Heart right ventricle (tissue), 16 donors: ENCODE data around the gene SIGLEC10. TPM values are rescaled to one million over a fixed set of nuclear protein-coding genes. Genes with fewer than 3 reads are reported as not detected.

Source experiments
- ATAC-seq, 8 donors: fragments of 200-7000 bp; cut with Tn5 transposase; one replicate each; pipeline ENCODE4 v1.9.1; 2020; ENCODE audit warnings: mild to moderate bottlenecking in 8 of 8, moderate library complexity in 8 of 8, moderate number of reproducible peaks in 1 of 8
- DNase-seq, 2 donors: peaks; one replicate each; pipeline ENCODE4 v3.0.0-alpha.2; 2020
- H3K27ac ChIP-seq, 10 donors: fragments of 200-600 bp; sonication (generic) in 2 of 10; one replicate each; pipeline versions ENCODE4 v1.5.0 to v1.8.0; 2020 to 2022; ENCODE audit warnings: mild to moderate bottlenecking in 3 of 10
- H3K27me3 ChIP-seq, 7 donors: fragments of 200-600 bp; one replicate each; pipeline ENCODE4 v1.8.0; 2021 to 2022; ENCODE audit warnings: mild to moderate bottlenecking in 2 of 7
- H3K36me3 ChIP-seq, 9 donors: fragments of 200-600 bp; sonication (generic) in 1 of 9; one replicate each; pipeline versions ENCODE4 v1.5.0 to v1.8.0; 2020 to 2022; ENCODE audit warnings: mild to moderate bottlenecking in 2 of 9
- H3K4me1 ChIP-seq, 9 donors: fragments of 200-600 bp; sonication (generic) in 1 of 9; one replicate each; pipeline versions ENCODE4 v1.5.0 to v1.8.0; 2020 to 2022; ENCODE audit warnings: mild to moderate bottlenecking in 4 of 9
- H3K4me3 ChIP-seq, 10 donors: fragments of 200-600 bp; sonication (generic) in 2 of 10; one replicate each; pipeline versions ENCODE4 v1.5.0 to v1.8.0; 2020 to 2022; ENCODE audit warnings: mild to moderate bottlenecking in 7 of 10, moderate library complexity in 2 of 10
- H3K9me3 ChIP-seq, 11 donors: fragments of 200-600 bp in 10 of 11; sonication (generic) in 2 of 11; one replicate each; pipeline versions ENCODE4 v1.5.0 to v1.8.0; 2013 to 2022; ENCODE audit warnings: mild to moderate bottlenecking in 2 of 11, control low read depth in 1 of 11, moderate library complexity in 1 of 11
- CTCF ChIP-seq, 9 donors: fragments of 200-600 bp; sonication (generic) in 2 of 9; IDR thresholded peaks; one replicate each; pipeline versions ENCODE4 v1.5.0 to v1.8.0; 2021 to 2022; ENCODE audit warnings: antibody characterized with exemption in 9 of 9, mild to moderate bottlenecking in 5 of 9, moderate library complexity in 1 of 9
- whole genome bisulfite sequencing, 2 donors: extraction: QIAGEN DNeasy Blood & Tissue Kit; methylation state at CpG; one replicate each; pipeline ENCODE4 v1.1.7; 2013; ENCODE audit warnings: inconsistent platforms in 1 of 2; 5-methylcytosine and 5-hydroxymethylcytosine counted together
- intact Hi-C, 10 donors: fragments of 100-400 bp; cut with DNase I; formaldehyde crosslinking; loops; one replicate each; pipeline versions ENCODE4 v1.11.1 to v1.14.2; 2022
- polyA plus RNA-seq, 2 donors: library from polyadenylated mRNA; stranded (reverse); fragments of 200-250 nt; gene quantifications; one replicate each; pipeline ENCODE4 v1.2.3, GENCODE V29; 2013
- total RNA-seq, 10 donors: library from RNA; stranded (reverse); fragmentation: NEBNext Ultra II Directional in 3 of 10; extraction: Animal tissue kit (Norgen Biotek cat#: 25700) in 3 of 10; gene quantifications; one replicate each; pipeline versions ENCODE4 v1.2.1 to v1.2.4, GENCODE V29; 2021 to 2023
- donor health status: Arrhythmogenic right ventricular cardiomyopathy.
- donor health status: ischemic (EF 13 %, LVEDD 7.1; RV severe dilation, severe dysfunction).
- donor health status: healthy with polysubstance abuse.
- donor health status: DM: no; HTN: yes; CAD: no.
- donor health status: DM: no; HTN: no; CAD: no.
- donor health status: ischemic (EF 25% LVEDD 6.9; RV normal size, moderate dysfunction).
- donor health status: ischemic (EF 25% LVEDD 5.7; RV mildly dilated, moderate dysfunction).
- donor health status: healthy.
- donor health status: DM: yes; HTN: yes; CAD: no.
- donor health status: Ischemic cardiomyopathy.
- donor health status: ischemic (EF 35%, LVEDD 5.7; RV mildly dilated, moderate dysfunction).
- donor health status: nonischemic (EF 11% LVEDD 7.7; RV severe dilation, severe dysfunction).
- donor health status: DM: yes; HTN: yes; CAD: no.
- donor health status: PGD.
- donor health status: ischemic (EF 29% LVEDD 5.4; RV normal size, mild dysfunction).
- donor health status: nonischemic (EF 23%, LVEDD 6.1; RV moderate dilation, normal function).

SIGLEC10 gene
- total and polyA plus RNA-seq, 12 donors: 0.17 to 4.2 (median 0.82) TPM

GRCh38 chr19:51387924-51388389 lies 29.5 kb downstream of the SIGLEC10 start, which contains the start of gene LIM2:
Gene LIM2 (minus strand): TSS chr19:51387974. CDS start chr19:51387443, 531 bp downstream.
- Histone ChIP-seq H3K9me3 (no peaks in the 10 kb centered on the region), H3K4me3 (peak within 1 kb of the TSS in 1 of 10 donors; percentile 22), H3K27ac (peak within 1 kb of the TSS in 1 of 10 donors; percentile 58), H3K36me3 (no peaks in the 10 kb centered on the region), H3K27me3 (peaks cover 0 to 9% (median 0%) of the 10 kb centered on the region in 7 donors), H3K4me1 (no peaks in the 10 kb centered on the region)
- intact Hi-C loops: no loop called here
- 85 to 88% methylated on average over 14 to 15 of the region's 15 CpGs for WGBS, 2 donors
- no peak for TF ChIP-seq CTCF (IDR thresholded peaks at IDR 0.05)
- ATAC-seq (no peak), DNase-seq (no peak)

GRCh38 chr19:51386882-51387520 lies 30.4 kb downstream of the SIGLEC10 start:
- ATAC-seq (peak in 1 of 8 donors; percentile 11), DNase-seq (no peak)
- Histone ChIP-seq H3K4me1 (no peaks in the 10 kb centered on the region), H3K4me3 (peak overlapping the region in 1 of 10 donors; percentile 22), H3K9me3 (no peaks in the 10 kb centered on the region), H3K27ac (peak overlapping the region in 1 of 10 donors; percentile 58), H3K27me3 (peaks cover 0 to 9% (median 0%) of the 10 kb centered on the region in 7 donors), H3K36me3 (no peaks in the 10 kb centered on the region)
- intact Hi-C loops: no loop called here
- no peak for TF ChIP-seq CTCF (IDR thresholded peaks at IDR 0.05)
- WGBS, 2 donors: 90 to 92% methylated on average over 14 of the region's 14 CpGs

- Histone ChIP-seq H3K27me3 (no peaks in the 10 kb centered on the region), H3K4me1 (no peaks in the 10 kb centered on the region), H3K27ac (no peak overlapping the region), H3K36me3 (no peaks in the 10 kb centered on the region), H3K4me3 (no peak overlapping the region), H3K9me3 (peaks cover 0 to 8% (median 0%) of the 10 kb centered on the region in 11 donors)
- no peak for TF ChIP-seq CTCF (IDR thresholded peaks at IDR 0.05)
- intact Hi-C loops: no loop called here
- ATAC-seq (no peak), DNase-seq (no peak)
- WGBS, 2 donors: 96 to 99% methylated on average over 4 of the region's 4 CpGs
Observed at GRCh38 chr19:51382004-51382403, 35.4 kb downstream of the SIGLEC10 start.

GRCh38 chr19:51380379-51380778 lies 37.1 kb downstream of the SIGLEC10 start:
- DNase-seq: no peak
- Histone ChIP-seq H3K4me3 (no peak overlapping the region), H3K27ac (no peak overlapping the region), H3K36me3 (no peaks in the 10 kb centered on the region), H3K27me3 (no peaks in the 10 kb centered on the region), H3K9me3 (peaks cover 0 to 8% (median 0%) of the 10 kb centered on the region in 11 donors), H3K4me1 (no peaks in the 10 kb centered on the region)
- WGBS, 2 donors: 88 to 92% methylated on average over 9 of the region's 9 CpGs
- intact Hi-C loops: no loop called here
- no peak for TF ChIP-seq CTCF (IDR thresholded peaks at IDR 0.05)
- ATAC-seq: no peak
